Eye (tissue), 1 donor: ENCODE results near the gene UGT1A4.
A peak's percentile ranks its signal among the peaks of the same experiment; 100 is the strongest.
"Not testable (repeated sequence)": the region's sequence is repeated elsewhere in the genome, so short reads cannot be mapped to it uniquely, and the experiment has no call there.

Source experiments
- DNase-seq: peaks from one replicate; pipeline ENCODE4 v3.0.0-alpha.2; 2015

Gene UGT1A4

DNA sequence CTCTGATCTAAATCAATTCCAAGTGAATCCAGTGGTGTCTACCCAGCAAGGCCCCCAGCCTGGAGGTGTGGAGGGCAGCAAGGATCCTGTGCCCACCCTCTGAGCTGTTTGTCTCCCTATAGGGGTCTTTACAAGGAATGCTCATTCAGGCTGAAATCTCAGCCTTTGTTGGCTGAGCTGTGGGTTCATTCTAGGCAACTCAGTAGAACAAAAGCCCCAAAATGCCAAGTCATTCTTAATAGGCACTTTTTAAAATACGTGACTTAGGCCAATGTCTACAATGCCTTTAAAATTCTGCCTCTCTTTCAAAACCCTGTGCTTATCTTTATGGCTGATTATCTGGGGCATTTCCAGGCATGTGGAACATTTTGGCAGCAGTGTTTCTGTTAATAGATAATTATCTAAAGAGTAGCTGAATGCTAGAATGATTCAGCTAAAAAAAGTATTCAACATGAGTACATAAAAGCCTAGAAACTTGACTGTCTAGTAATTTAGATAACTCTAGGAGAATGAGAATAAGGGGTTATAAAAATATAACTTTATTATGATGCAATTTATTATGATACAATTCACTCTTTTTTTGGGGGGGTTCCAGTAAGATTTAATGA, 18.4 kb upstream of the UGT1A4 start:
- peak; percentile 67 for DNase-seq

DNA sequence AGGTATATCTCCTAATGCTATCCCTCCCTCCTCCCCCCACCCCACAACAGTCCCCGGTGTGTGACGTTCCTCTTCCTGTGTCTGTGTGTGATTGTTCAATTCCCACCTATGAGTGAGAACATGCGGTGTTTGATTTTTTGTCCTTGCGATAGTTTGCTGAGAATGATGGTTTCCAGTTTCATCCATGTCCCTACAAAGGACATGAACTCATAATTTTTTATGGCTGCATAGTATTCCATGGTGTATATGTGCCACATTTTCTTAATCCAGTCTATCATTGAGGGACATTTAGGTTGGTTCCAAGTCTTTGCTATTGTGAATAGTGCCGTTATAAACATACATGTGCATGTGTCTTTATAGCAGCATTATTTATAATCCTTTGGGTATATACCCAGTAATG, 17.7 kb upstream of the UGT1A4 start:
- DNase-seq = not testable (repeated sequence)

DNA sequence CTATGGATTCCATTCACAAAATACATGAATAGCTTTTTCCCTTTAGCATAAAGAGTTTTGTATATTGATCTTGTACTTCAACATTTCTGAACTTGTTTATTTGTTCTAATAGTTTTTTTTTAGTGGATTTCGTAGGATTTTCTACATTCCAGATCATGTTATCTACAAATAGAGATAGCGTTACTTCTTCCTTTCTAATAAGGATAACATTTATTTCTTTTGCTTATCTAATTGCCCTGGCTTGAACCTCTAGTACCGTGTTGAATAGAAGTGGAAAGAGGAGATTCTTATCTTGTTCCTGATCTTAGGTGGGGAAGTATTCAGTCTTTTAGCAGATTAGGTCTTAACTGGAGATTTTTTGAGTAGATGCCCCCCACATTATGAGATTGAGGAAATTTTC, 16.3 kb upstream of the UGT1A4 start:
- no peak for DNase-seq

DNA sequence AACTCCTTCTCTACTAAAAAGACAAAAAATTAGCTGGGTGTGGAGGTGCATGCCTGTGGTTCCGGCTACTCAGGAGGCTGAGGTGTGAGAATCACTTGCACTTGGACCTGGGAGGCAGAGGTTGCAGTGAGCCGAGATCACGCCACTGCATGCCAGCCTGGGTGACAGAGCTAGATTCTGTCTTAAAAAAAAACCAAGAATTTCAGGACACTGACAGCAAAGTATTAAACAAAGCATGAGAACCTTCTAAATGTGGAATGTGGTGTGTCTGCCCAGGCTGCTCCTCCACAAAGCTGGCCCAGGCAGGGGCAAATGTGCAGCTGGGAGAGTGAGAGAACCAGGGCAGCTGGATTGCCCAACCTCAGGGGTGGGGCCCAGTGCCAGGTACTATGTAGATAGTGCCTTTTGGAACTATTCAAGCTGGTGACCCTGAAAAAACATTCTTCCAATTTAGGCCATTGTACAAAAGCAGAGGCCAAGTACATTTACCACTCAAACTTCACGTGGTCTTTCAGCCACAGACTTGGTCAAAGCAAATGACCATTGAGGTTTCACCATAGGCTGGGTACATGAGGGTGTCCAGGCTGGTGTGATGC, 12.5 kb upstream of the UGT1A4 start:
- no peak for DNase-seq

DNA sequence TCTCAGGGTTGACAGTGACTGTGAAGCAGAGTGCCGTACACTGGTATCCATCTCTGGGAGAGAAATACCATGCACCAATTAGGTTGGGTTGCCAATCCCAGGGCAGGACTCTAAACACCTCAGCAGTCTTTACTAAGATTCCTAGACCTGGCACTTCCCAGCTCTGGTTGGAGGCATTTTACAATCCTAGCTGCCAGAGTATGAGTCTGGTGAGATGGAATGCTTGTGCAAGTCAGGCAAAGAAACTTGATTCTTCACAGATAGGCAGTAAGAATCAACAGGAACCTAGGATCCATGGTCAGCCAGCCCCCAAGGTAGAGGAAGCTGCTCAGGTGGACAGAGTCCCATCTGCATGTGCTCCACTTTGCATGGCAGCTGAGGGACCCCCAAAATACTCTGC, 11.8 kb upstream of the UGT1A4 start:
- no peak for DNase-seq

DNA sequence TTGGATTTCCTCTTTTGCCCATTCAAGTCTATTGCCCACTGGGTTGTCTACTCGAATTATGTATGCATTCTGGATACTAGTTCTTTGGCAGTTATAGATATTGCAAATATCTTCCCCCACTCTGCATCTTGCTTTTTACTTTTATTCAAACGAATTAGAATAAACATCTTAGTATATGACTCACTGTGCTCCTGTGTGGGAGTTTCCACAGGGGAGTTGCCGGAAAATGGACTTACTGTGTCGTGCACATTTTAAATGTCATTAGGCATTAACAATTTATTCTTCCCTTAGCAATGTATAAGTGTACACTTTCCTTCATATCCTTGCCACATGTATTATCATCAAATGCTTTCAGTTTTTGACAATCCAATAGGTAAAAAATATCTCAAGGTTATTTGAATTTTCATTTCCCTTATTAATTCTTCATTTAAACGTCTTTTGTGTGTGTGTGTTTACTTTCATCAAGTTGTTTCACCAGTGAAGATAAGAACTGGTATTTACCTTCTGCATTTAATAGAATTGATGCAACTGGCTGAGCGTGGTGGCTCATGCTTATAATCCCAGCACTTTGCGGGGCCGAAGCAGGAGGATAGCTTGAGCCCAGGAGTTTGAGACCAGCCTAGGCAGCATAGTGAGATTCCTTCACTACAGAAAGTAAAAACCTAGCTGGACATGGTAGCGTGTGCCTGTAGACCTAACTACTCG, 10.4 kb upstream of the UGT1A4 start:
- peak; percentile 24 for DNase-seq

DNA sequence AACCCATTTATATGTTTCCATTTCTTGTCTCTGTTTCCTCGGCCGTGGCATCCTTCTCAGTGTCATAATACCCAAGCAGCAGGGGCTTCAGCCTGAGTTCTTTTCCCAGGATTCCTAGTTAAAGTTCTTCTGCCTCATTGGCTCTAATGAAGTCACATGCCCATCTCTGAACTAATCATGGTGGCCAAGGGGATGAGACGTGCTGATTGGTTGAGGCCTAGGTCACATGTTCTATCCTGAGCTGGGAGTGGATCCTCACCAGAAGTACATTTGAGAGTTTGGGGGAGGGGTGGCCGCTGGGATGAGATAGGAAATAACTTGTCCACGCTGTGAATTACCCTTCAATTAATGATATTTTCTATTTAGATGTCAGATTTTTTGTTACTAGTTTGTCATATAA, 9.6 kb upstream of the UGT1A4 start:
- DNase-seq = no peak

DNA sequence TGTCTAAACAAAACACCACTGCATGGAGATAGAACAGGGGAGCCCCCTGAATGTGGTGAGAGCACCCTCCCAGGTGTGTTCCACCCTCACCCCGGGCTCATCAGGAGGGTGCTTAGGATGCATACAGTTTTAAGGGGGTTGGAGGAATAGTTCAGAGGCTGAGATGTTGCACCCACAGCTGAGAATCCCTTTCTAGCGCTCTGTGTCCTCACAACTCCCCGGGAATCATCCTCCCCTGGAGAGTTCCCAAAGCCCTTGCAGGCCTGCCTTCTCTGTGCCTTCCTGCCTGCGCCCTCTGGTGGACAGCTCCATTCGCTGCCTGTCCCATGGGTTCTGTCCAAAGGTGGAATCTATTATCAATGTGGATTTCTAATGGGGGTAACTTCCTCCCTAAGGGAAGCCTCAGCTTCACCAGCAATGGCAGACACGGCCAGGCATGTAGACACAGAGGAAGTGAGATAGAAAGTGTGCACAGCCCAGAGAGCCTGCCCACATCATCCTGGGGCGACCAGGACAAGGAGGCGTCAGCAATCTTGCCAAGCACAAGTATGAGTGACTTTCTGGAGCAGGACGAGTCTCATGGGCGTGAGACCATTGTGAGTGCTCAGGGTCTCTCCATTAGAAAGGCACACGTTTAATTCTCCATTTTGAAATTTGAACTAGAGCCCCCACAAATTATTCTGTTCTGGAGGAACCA, 7.1 kb upstream of the UGT1A4 start:
- DNase-seq = peak; percentile 84

DNA sequence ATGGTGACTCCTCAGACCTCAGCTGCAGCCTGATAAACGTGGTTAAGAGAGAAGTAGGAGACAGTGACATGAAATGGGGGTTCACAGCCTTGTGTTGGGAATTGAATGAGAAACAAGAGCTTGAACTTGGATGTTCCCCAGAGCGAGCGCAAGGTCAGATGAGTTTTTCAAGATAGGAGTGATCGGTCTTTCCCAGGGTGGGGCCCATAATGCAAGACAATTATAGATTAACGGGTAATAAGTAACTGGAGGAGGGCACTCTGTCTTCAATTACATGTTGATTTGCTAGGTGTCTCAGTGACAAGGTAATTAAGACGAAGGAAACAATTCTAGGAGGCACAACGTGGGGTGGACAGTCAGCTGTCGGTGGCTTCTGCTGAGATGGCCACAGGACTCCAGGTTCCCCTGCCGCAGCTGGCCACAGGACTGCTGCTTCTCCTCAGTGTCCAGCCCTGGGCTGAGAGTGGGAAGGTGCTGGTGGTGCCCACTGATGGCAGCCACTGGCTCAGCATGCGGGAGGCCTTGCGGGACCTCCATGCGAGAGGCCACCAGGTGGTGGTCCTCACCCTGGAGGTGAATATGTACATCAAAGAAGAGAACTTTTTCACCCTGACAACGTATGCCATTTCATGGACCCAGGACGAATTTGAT, 5.8 kb upstream of the UGT1A4 start, which contains the start of gene UGT1A5:
UGT1A5 (plus strand) TSS at position 297 of the 651 bp plus-strand sequence; CDS start at position 382, 85 bp downstream.
- no peak for DNase-seq

DNA sequence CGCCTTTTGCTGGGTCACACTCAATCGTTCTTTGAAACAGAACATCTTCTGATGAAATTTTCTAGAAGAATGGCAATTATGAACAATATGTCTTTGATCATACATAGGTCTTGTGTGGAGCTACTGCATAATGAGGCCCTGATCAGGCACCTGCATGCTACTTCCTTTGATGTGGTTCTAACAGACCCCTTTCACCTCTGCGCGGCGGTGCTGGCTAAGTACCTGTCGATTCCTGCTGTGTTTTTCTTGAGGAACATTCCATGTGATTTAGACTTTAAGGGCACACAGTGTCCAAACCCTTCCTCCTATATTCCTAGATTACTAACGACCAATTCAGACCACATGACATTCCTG, 5.3 kb upstream of the UGT1A4 start:
- no peak for DNase-seq

DNA sequence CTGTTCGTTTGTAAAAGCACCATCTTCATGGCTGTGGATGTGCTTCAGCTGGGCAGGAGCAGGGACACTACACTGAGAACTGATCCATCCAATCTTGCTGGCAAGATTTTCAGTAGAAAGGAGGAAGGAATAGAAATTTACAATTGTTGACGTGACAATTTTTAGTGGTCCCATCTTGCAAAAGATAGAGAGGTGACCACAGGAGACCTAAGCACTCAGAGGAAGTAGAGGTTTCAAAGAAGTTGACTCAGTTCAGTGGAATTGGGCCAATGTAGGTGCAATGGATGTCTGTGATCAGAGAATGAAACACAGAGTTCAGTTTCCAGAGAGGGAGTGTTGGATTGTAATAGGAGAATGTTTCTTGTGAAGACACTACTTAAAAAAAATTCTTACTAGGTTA, 4.4 kb upstream of the UGT1A4 start:
- no peak for DNase-seq

DNA sequence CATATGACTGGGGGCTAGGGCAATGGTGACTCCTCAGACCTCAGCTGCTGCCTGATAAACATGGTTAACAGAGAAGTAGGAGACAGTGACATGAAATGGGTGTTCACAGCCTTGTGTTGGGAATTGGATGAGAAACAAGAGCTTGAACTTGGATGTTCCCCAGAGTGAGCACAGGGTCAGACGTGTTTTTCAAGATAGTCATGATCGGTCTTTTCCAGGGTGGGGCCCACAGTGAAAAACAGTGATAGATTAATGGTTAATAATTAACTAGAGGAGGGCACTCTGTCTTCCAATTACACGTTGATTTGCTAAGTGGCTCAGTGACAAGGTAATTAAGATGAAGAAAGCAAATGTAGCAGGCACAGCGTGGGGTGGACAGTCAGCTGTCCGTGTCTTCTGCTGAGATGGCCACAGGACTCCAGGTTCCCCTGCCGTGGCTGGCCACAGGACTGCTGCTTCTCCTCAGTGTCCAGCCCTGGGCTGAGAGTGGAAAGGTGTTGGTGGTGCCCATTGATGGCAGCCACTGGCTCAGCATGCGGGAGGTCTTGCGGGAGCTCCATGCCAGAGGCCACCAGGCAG, 10.3 kb downstream of the UGT1A4 start, which contains the start of gene UGT1A3:
UGT1A3 (plus strand) TSS at position 320 of the 579 bp plus-strand sequence; CDS start at position 405, 85 bp downstream.
- no peak for DNase-seq

DNA sequence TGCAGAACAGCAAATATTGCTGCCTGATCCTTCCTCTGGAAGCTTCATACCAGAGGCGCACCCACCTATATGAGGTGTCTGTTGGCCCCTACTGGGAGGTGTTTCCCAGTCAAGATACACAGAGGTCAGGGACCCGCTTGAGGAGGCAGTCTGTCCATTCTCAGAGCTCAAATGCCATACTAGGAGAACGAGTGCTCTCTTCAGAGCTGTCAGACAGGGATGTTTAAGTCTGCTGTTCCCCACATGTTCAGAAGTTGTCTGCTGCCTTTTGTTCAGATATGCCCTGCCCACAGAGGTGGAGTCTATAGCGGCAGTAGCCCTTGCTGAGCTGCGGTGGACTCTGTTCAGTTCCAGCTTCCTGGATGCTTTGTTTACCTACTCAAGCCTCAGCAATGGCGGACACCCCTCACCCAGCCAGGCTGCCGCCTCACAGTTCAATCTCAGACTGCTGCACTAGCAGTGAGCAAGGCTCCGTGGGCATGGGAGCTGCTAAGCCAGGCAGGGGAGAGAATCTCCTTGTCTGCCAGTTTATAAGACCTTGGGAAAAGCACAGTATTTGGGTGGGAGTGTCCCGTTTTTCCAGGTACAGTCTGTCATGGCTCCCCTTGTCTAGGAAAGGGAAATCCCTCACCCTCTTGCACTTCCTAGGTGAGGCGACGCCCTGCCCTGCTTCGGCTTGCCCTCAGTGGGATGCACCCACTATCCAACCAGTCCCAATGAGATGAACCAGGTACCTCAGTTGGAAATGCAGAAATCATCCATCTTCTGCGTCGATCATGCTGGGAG, 18.5 kb downstream of the UGT1A4 start:
- not testable (repeated sequence) for DNase-seq

DNA sequence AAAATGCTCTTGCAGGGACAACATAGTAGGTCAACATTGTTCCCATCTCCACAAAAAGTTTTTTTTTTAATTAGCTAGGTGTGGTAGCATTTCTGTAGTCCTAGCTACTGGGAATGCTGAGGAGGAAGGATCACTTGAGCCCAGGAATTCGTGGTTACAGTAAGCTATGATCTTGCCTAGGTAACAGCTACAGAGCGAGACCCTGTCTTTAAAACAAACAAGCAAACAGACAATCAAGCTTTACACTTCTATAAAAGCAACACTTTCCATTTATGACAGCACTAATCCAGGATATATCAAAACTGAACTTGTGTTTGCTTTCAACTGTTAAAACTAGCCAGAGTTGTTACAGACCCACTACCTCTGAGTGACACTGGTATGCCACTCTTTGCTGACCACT, 22.3 kb downstream of the UGT1A4 start:
- DNase-seq = no peak

DNA sequence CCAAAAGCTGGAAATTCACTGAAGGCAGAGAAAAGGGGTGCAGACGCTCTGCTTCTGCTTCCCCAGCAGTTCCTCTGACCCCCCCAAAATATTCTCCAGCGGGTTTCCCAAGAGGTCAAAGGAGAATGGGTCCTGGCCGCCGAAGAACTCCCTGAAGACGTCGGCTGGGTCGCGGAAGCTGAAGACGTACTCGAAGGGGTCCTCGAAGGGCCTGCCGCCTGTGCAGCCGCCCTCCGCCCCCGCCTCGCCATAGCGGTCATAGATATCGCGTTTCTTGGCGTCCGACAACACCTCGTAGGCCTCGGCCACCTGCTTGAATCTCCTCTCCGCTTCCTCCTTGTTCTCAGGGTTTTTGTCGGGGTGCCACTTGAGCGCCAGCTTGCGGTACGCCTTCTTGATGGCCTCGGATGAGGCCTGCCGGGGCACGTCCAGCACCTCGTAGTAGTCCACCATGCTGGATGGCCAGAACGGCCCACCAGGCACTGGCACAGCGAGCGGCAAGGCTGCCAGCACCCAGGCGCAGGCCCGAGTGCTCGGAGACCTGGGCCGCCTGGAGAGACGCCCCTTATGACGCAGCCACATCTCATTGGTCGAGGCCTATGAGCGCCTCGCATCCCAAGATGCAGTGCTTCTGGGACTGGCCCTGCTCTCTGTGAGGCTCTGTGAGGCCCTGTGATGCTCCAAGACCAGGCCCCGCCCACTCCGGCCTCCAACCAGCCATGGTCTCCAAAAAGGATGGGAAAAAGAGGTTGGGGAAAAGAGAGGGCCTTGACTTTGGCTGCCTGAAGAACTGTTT, 25.1 kb downstream of the UGT1A4 start:
- no peak for DNase-seq

DNA sequence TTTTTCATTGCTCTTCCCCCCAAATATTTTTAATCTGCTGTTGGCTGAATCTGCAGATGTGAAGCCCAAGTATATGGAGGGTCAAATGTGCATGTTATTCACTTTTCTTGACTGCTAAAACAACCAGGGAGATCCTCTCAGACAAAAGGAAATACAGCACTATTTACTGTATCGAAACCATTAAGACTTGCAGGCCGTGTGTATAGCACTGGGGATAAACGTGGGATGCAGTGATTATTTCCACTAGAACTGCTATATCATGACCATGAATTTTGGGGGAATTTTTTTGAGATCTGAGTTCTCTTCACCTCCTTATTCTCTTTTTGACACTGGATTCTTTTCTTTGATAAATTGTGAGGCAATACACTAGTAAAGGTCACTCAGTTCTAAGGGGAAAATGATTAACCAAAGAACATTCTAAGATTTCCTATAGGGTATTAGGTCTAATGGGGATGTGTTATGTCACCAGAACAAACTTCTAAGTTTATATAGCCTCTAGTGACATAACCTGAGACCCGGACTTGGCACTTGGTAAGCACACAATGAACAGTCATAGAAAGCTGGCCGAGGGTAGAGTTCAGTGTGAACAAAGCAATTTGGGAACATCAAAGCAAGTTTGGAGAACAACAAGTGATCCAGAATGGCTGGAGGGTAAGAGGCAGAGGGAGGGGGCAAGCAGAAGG, 26.7 kb downstream of the UGT1A4 start:
- no peak for DNase-seq

DNA sequence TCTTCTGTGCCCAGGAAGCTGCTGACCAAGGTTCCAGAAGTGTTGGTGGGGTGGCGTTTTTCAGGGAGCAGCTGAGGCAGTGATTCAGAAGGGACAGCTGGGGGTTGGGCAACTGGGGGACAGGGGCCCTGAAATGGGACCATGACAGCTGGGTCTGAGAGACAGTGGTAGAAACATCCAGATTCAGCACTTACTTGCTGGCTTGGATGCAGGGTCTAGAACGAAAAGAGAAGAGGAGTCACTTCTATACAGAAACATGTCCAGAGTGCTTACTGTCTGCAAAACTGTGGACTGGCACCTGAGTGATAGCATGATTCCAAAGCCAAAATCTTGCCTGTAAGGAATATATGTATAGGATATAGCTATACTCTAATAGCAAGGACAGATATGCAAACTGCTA, 27.3 kb downstream of the UGT1A4 start:
- not testable (repeated sequence) for DNase-seq

DNA sequence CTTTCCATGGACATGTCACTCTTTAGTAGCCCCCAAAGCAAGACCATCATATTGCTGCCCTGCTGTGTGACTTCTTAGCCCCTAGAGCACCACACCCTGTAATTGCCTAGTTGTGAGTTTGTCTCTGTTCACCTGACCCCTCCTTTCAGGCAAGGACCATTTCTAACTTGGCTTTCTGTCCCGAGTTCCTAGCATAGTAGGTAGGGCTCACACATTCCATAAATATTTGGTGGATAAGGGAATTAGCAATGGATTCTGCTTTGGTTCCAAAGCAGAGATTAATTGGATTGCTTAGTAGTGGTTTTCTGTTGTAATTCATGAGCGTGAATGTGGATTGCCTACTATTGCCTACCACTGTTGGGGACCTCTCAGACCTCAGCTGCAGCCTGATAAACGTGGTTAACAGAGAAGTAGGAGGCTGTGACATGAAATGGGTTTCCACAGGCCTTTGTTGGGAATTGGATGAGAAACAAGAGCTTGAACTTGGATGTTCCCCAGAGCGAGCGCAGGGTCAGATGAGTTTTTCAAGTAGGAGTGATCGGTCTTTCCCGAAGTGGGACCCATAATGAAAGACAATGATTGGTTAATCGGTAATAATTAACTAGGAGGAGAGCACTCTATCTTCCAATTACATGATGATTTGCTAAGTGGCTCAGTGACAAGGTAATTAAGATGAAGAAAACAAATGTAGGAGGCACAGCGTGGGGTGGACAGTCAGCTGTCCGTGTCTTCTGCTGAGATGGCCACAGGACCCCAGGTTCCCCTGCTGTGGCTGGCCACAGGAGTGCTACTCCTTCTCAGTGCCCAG, 28.1 kb downstream of the UGT1A4 start:
- DNase-seq = no peak

DNA sequence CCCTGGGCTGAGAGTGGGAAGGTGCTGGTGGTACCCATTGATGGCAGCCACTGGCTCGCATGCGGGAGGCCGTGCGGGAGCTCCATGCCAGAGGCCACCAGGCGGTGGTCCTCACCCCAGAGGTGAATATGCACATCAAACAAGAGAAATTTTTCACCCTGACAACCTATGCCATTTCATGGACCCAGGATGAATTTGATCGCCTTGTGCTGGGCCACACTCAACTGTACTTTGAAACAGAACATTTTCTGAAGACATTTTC, 28.7 kb downstream of the UGT1A4 start:
- DNase-seq = no peak

DNA sequence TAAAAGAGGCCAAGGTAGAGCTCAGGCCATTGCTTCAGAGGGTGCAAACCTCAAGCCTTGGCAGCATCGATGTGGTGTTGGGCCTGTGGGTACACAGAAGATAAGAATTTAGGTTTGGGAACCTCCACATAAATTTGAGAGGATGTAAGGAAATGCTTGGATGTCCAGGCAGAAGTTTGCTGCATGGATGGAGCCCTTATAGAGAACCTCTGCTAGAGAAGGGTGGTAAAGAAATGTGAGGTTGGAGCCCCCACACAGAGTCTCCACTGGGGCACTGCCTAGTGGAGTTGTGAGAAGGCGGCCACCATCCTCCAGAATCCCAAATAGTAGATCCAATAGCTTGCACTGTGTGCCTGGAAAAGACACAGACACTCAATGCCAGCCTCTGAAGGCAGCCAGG, 32.2 kb downstream of the UGT1A4 start:
- not testable (repeated sequence) for DNase-seq
